HG03469 (cell line): ENCODE results near the gene CCDC90B.
A peak's percentile ranks its signal among the peaks of the same experiment; 100 is the strongest.
"Not testable (repeated sequence)": the region's sequence is repeated elsewhere in the genome, so short reads cannot be mapped to it uniquely, and the experiment has no call there.

Experiments used
- ATAC-seq: cut with Tn5 transposase; IDR thresholded peaks from one replicate; pipeline ENCODE4 v1.9.1; 2021; ENCODE audit warnings: mild to moderate bottlenecking, moderate library complexity, moderate number of reproducible peaks; ENCODE audit not compliant: unreplicated experiment

CCDC90B gene

DNA sequence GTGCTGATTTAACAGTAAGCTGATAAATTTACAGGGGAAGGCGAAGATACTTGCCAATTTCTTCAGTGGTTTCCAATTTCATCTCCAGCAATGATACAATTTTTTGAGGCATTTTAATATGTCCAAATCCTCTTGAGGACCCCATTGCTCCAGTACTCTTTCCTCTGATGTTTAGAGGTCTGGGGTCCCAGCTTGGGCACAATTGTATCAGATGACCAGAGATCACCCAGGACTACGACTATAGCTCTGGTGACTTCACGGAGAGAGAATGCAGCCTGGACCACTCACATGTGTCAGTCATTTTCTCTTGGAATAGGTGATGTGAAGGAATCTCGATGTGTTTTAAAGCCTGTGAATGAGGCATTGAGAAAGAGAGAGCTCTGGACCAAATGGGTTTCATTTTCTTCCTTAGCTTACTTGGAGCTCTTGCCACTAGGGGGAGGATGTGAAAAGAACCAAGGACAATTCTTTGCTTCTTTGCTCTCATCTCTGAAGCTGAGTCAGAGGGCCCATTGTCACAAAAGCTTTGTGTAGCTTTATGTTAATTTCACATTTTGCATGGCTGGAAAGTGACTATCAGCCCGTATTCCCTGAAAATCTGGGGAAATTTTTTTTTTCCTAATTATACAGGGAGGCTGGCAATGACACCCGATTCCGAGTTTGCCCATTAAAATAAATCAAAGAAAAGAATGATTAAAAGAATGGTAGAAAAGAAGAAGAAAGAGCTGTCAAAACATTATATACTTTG is 6.7 kb upstream of the CCDC90B start:
- ATAC-seq: peak; percentile 57

DNA sequence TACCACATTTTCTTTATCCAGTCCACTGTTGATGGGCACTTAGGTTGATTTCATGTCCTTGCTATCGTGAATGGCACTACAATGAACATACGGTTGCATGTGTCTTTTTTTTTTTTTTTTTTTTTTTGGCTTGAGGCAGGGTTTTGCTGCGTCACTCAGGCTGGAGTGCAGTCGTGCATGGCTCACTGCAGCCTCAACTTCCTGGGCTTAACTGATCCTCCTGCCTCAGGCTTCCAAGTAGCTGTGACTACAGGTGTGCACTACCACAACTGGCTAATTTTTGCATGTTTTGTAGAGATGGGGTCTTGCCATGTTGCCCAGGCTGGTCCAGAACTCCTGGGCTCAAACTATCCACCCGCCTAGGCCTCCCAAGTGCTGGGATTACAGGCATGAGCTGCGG is 1.5 kb upstream of the CCDC90B start:
- no peak for ATAC-seq

DNA sequence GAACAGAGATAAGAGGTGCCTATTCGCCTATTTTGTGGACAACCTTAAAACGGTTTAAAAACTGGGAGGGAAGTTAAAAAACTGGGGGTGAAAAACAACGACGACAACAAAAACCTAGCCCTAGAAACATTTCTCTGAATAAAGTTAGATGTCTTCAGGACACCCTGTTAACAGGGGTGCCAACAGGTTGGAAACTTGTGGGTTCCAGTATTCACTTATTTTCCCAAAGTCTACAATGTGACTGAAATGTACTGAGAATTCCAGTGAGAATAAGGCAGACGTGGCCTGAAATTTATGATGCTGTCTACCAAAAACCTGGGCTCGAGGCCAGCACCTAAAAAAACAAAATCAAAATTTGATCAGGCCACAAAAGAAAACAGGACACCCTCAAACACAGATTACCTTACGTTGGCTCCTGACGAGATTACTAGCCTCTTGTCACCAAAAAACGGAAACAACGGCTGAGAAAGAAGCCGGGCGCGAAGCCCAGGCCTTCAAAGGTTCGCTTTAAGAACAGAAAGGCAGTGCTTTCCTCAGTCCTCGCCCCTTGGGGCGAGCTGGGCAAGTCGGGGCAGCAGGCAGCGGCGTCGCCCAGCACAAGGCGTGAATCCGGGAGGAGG is 906 bp downstream of the CCDC90B start:
- ATAC-seq: peak; percentile 24

DNA sequence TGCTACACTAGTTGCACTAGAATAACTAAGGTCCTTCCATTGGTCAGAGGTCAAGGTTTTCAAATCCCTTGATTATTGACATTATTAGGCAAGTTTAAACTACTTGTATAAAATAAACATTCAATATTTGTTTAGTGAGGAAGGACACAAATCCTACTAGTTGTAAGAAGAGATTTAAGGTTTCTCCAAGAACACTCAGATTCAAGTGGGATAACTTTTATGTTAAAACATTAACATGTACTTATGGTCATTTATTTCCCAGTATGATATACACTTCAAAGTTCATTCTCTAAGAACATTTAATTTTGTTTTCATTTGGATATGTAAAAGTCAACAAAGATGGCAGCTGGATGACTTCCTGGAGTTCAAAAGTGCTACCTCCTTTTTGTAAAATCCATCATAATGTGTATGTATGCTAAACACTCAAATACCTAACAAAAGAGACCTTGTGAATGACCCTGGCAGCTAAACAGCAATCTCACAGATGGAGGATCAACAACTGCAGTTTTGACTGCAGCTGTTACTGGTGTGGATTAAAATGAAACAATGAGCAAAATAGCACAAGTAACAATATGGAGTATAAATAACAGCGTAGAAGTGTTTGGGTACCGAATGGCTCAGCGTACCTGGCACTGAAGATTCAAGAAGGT is 1.5 kb downstream of the CCDC90B start:
- ATAC-seq: no peak

DNA sequence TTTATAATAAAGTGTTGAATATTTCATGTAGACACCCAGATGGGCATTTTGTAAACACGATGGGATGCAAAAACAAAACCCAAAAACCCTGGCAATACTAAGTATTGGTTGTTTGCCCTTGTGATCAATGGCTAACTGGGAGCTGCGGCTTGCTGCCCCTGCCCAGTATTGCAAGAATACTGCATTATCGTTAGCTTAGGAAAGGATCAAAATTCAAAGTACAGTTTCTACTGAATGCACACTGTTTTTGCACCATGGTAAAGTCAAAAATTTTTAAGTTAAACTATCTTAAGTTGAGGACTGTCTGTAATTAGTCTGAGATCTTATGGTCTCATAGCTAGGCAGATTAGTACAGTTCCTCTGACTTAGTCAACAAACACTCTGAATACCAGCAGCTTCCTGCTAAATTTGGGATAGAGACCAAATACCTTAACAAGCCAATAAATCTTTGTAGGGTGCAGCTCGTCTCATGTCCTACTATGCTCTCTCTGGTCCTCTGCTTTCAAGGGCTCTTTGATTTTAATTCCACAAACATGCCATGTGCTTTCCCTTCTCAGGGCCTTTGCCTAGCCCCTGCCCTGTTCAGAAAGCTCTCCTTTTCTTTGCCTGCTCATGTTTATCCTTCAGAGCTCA is 4.0 kb downstream of the CCDC90B start:
- no peak for ATAC-seq

DNA sequence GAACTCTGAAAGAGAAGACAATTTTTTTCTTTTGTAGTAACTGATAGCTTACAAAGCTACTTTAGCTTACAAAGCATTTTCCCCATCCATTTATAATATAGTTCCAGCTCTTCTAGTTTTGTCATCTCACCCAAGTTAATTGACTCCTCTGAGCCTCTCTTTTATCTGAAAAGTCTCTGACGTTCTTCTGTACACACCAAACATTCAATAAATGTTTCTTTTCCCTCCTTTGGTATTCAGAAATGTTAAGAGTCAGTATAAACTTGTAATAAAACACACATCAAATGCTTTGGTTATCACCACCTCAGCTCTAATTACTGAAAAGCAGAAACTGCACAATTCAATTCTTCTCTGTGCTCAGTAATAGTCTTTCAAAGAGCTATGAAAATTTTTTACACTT is 5.9 kb downstream of the CCDC90B start:
- ATAC-seq: no peak

DNA sequence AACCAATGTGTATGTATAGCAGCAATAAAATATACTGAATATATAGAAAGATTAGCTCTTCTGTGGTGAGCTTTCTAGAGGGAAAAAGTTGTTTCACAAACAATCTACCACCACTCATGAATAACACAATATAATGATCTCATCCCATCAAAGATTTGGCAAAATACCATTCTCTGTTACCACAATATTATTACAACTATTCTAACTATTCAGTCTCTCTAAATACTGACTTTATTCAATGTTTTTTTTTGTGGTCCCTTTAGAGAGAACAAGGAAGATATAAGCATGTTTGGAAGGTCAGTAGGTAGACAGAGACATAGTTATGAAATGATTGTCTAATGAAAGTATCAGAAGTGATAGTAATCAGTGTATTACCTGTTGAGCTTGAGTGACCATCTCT is 7.8 kb downstream of the CCDC90B start:
- ATAC-seq: no peak

DNA sequence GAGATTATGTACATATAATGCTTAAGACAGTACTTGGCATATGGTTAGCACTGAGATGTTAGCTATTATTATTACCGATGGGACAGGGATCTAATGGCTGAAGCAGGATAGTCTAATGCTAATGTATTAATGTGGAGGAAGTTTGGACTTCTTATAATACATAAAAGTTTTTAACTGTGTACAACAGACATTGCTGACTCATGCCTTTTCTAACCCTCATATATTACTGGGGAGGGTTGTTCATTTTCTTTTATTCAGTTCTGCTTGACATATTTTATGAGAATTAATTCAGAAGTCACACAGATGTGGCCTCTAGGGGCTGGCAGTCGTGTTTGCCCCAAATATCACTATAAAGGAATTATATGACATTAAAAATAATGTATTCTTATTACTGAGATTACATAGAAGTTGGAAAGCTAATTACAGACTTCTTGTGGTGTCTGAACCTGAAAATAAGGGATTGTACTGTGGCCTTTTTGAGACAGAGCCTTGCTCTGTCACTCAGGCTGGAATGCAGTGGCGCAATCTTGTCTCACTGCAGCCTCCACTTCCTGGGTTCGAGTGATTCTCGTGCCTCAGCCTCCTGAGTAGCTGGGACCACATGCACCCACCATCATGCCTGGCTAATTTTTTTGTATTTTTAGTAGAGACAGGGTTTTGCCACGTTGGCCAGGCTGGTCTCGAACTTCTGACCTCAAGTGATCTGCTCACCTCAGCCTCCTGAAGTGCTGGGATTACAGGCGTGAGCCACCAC is 10.1 kb downstream of the CCDC90B start:
- ATAC-seq: no peak

DNA sequence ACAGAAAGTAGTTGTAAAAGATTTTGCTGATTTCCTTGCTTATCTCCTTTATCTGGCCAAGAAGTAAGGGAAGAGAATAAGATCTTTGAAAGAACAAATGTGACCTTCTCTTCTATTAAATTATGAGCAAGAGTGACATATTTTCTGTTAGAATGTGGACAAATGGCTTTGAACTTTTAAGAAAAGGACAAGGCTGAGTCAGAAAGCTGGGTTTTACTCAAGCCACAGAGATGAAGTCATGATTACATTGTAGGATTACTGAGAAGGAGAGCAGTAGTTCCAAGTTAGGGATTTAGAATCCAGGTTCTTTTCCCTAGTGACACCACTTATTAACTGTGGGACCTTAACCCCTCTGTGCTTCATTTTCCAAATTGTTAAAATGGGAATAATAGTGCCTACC is 13.5 kb downstream of the CCDC90B start:
- no peak for ATAC-seq

DNA sequence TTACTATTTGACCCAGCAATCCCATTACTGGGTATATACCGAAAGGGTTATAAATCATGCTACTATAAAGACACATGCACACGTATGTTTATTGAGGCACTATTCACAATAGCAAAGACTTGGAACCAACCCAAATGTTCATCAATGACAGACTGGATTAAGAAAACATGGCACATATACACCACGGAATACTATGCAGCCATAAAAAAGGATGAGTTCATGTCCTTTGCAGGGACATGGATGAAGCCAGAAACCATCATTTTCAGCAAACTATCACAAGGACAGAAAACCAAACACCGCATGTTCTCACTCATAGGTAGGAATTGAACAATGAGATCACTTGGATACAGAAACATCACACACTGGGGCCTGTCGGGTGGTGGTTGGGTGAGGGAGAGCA is 14.4 kb downstream of the CCDC90B start:
- ATAC-seq: not testable (repeated sequence)

DNA sequence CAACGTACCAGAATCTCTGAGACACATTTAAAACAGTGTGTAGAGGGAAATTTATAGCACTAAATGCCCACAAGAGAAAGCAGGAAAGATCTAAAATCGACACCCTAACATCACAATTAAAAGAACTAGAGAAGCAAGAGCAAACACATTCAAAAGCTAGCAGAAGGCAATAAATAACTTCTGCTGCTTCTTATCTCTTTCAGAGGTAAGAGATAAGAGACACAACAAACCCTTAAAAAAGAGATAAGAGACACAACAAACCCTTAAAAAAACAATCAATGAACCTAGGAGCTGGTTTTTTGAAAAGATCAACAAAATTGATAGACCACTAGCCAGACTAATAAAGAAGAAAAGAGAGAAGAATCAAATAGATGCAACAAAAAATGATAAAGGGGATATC is 17.1 kb downstream of the CCDC90B start:
- ATAC-seq: not testable (repeated sequence)

DNA sequence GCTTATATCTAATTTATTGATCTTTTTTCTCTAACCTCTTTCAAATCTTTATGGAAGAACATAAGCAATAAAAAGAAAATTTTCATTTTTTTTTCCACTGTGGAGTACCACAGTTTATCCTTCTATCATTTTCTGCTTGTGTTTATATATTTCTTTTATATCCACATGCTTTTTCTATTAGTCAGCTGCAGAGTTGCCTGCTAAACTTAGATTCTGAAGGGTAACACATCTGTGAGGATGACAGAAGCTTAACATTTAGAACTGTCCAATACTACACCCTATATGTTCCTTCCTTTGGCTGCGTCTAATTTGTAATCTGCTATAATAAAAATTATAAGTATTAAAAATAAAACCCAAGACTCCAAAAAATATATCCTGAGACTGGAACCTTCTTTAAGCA is 20.8 kb downstream of the CCDC90B start:
- no peak for ATAC-seq

DNA sequence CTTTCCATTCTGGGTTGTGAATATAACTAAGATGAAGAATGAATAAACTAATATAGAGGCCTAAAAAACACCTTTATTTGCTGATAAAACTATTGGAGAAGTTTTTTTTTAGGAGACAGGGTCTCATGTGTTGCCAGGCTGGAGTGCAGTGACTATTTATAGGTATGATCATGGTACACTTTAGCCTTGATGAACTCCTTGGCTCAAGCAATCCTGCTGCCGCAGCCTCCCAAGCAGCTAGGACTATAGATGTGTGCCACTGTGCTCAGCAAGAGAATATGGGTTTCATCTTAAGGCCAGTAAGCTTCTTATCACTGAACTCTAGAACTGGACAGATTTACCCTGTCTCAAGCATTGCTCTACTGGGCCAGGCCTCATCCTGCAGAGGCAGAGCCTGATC is 26.6 kb downstream of the CCDC90B start:
- no peak for ATAC-seq

DNA sequence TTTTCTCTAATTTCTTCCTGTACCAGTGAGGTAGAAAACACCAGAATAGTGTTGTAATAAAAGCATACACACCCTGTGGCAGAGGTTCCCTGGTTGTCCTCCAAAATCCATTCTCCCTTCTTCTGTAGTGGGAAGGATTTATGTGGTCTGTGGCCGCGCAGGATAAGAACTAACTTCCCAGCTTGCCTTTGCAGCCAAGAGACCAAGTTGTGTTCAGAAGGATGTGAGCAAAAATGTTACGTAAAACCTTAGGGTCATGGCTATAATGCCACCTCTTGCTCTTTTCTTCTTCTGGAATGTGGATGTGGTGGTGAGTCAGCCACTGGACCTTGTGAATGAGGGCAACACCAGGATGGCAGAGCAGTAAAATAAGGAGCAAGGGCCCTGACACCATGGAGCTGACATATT is 28.4 kb downstream of the CCDC90B start:
- no peak for ATAC-seq

DNA sequence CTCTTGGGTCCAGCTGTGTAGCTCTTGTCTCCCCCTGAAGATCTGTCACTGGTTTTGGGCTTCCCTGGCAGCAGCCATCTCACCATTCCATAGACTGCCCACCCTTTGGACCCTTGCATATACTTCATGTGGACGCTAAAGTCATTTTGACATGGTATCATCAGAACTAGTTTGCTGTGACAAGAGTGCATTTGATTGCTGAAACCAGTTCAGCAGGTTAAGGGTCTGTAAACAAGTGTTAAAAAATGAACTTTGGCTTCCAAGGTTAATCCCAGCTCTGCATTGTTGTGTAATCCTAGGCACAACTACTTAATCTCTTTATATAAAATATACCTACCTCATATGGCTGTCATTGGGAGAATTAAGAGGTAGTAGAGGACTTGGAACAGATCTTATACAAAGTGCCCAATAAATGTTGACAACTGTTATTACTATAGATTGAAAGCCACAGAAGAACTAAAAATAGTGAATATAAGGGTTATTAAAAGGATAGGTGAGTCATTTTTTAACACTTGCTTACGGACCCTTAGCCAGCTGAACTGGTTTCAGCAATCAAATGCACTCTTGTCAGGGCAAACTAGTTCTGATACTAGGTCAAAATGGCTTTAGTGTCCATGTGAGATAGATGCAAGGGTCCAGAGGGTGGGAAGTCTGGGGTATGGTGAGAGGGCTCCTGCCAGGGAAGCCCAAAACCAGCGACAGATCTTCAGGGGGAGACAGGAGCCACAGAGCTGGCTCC is 29.4 kb downstream of the CCDC90B start:
- ATAC-seq: no peak

DNA sequence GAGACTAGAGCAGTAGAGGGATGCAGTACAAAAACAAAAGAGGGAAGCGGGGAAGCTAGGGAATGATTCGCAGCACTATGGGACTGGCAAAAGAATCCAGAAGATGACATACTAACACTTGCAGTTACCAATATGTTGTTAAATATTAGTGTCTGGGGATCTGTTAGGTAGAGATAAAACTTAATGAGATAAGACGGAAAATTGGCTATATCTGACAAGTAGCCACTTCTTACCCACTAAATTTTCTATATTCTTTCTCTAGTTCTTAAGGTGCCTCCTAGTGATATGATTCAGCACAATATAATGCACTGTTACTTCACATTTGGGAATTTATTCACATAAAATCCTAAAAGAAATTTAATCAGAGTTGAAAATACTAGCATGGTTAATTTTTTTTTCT is 30.8 kb downstream of the CCDC90B start:
- no peak for ATAC-seq

DNA sequence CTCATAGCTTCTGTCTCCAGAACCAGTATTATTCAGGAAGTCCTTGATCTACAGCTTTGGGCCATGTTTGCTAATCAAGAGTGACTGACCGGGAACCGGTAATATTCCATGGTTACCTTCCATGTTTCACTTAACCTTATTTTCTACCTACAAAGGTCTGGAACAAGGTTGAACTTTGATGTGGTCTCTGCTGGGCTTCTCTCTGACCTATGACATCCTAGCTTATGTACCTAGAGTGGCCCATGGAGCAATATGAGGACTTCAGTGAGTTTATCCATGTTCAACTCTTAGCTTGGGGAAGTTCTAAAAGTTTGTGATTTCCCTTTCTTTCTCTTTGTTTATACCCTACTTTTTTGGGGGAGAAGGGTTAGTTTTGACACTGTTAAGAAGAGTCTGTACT is 33.2 kb downstream of the CCDC90B start:
- no peak for ATAC-seq

DNA sequence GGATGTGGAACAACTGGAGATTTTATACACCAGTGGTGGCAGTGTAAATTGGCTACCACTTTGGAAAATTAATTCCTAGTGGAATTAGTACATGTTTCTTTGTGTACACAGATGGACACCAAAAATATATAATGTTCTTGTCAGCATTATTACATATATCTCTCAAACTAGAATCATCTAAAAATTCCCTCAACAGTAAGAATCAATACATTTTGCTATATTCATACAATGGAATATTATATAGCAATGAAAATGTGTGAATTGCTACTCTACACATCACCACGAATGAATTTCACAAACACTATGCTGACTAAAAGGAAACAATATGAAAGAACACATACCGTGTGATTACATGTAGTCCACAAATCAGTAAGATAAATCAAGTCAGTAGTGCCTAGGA is 33.9 kb downstream of the CCDC90B start:
- no peak for ATAC-seq

DNA sequence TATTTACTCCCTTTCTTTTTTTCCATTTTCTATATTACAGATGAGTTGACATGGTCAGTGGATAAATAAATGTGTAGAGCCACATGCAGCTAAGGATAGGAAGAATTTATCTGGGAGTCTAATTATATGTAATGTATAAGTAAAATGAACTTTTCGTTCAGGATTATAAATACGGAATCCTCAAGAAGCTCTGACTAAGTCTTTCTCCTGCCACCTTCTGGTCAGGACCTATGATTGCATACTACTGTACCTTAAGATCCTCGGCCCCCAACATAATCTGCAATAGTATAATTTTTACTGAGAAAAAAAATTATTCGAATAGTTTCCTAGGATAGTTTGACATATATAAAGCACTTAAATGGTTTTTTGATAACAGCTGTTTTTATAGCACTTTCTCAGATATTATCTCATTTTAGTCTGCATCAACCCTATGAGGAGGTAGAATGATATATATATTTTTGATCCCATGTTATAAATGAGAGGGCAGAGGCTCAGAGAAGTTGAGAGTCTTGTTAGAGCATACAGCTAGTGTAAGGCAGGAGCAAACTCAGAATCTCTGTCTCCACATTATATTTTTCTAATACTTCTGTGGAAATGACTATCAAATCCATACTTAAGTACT is 36.1 kb downstream of the CCDC90B start:
- peak; percentile 53 for ATAC-seq

DNA sequence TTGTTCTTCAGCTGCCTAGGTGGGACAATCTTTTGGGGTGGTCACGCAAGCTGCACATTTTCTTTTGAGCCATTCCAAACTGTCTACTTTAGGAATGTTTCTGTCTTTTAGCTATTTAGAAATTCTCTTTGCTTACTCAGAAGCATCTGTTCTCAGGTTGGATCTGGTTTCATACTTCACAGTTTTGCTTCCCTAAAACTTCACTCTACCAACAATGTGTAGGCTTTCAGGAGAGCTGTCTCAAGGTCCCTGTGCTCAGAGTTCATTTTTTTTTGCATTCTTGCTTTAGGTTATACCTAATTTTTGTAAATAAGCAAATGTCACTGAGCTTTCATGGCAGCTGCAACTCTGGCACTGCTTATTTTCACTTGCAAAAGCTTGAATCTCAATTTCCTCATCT is 36.7 kb downstream of the CCDC90B start:
- ATAC-seq: no peak
